Adrenal gland (tissue), 5 donors: ENCODE results near the gene RSPO4.

Experiments used
- POLR2A ChIP-seq, 2 donors: fragments of 450-650 bp; IDR thresholded peaks; one replicate each; pipeline ENCODE4 v1.6.1; 2017; ENCODE audit warnings: antibody characterized with exemption in 2 of 2, mild to moderate bottlenecking in 2 of 2, moderate library complexity in 1 of 2
- TF ChIP-seq, protein P1 (sequence below), 6 experiments: fragments of 450-650 bp in 4 of 6; fragments of 200-600 bp in 2 of 6; sonication (generic) in 1 of 6; IDR thresholded peaks; 1 replicate in 5 of 6; 2 replicates in 1 of 6; pipeline versions ENCODE4 v1.5.1 to v1.8.0; 2016 to 2021; ENCODE audit warnings: antibody characterized with exemption in 6 of 6, mild to moderate bottlenecking in 2 of 6, moderate library complexity in 1 of 6
- donor health status: DM: no; HTN: no; CAD: no.

DNA sequence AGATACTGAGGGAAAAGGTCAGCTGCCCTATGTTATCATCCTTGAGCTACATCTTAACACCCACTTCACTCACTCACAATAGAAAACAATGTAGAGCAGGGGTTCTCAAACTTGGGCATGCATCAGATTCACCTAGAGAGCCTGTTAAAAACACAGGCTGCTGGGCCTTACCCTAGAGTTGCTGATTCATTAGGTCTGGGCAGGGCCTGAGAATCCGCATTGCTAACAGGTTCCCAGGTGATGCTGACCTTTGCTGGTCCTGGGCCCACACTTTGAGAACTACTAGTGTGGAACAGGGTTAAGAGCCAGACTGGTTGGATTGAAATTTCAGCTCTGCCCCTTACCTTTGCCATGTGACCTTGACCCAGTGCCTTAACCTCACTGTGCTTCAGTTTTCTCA is 25.1 kb downstream of the RSPO4 start:
- TF ChIP-seq, protein P1, sequence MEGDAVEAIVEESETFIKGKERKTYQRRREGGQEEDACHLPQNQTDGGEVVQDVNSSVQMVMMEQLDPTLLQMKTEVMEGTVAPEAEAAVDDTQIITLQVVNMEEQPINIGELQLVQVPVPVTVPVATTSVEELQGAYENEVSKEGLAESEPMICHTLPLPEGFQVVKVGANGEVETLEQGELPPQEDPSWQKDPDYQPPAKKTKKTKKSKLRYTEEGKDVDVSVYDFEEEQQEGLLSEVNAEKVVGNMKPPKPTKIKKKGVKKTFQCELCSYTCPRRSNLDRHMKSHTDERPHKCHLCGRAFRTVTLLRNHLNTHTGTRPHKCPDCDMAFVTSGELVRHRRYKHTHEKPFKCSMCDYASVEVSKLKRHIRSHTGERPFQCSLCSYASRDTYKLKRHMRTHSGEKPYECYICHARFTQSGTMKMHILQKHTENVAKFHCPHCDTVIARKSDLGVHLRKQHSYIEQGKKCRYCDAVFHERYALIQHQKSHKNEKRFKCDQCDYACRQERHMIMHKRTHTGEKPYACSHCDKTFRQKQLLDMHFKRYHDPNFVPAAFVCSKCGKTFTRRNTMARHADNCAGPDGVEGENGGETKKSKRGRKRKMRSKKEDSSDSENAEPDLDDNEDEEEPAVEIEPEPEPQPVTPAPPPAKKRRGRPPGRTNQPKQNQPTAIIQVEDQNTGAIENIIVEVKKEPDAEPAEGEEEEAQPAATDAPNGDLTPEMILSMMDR (IDR thresholded peaks at IDR 0.05), result no peak
- no peak for TF ChIP-seq POLR2A (IDR thresholded peaks at IDR 0.05)
